Right hindlimb (tissue), 1 donor: ENCODE results near the gene MCM6.
A peak's percentile ranks its signal among the peaks of the same experiment; 100 is the strongest.
"Not testable (repeated sequence)": the region's sequence is repeated elsewhere in the genome, so short reads cannot be mapped to it uniquely, and the experiment has no call there.

ENCODE experiments used
- DNase-seq: peaks from one replicate; pipeline ENCODE4 v3.0.0-alpha.2; 2018

The MCM6 gene

DNA sequence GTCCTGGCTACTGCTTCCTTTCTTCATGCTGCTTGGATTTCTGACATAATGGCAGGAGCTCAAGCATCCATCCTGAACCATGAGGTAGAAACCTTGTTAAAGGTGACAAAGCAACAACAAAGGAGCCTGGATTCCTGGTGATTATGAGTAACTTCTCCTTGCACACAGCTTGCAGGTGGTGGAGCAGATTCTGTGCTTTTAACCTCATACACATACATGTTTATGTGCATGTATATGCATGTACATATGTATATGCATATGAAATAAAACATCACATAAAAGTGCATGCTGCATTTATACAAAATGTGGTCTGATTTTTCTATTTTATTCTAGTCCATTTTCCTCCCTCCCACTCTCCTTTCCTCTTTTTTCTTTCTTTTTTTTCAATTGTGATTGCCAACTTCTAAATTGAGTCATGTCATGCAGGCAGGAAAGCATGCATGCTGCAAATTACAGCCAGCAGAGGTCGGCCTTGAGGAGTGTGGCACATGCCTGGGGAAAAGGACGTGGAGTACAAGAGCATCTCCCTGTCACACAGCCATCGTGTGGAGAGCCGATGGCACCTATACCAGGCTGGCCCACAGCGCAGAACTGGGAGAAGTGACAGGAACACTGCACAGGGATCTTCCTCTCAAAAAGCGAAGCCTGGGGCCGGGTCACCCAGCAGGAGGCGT, 57.2 kb downstream of the MCM6 start:
- no peak for DNase-seq

DNA sequence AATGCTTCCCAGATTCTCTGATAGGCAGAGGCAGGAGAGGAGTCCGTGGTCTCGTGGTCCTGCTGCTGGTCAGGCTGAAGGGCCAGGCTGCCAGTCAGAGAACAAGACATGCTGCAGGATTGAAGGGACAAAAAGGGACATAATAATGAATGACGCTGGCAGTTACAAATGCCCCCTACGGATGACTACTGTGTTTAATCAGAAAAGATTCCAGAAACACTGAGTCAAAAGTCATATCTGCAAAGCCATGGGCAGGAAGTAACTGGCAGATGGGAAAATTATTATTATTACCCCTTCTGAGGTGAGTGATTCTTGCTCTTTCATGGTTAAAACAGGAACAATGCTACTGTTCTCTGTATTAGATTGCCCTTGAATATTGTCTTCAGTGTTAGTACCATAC, 58.3 kb downstream of the MCM6 start:
- no peak for DNase-seq

DNA sequence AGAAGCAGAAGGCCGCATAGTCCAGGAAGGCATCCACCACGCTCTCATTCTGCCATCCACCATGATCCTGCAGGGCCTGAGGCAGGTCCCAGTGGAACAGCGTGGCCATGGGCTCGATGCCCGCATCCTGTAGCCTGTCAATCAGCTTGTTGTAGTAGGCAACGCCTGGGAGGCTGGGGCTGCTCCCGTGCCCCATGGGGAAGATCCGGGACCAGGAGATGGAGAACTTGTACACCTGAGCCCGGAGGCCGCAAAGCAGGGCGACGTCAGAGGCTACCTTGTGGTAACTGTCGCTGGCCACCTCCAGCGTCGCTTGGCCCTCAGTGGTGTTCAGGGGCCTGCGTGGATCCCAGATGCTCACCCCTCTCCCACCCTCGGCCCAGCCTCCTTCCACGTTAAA, 58.8 kb downstream of the MCM6 start:
- no peak for DNase-seq

DNA sequence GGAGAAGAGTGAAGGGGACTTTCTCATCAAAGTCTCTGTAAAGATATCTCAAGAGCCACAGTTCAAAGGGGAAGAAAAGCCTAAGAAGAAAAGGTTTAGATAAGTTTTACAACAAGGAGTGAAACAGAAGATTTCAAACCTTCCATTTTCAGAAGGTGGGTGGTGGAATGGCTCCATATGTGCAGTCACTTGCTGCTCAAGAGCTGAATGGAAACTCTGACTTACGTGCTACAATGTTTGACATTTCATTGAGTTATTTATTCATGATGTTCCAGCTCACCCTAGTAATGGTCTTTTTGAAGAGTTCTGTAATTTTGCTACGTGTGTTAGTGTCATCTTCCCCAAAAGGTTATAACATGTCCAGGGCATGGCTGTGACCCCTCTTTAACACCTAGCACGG, 61.0 kb downstream of the MCM6 start:
- DNase-seq, result no peak

DNA sequence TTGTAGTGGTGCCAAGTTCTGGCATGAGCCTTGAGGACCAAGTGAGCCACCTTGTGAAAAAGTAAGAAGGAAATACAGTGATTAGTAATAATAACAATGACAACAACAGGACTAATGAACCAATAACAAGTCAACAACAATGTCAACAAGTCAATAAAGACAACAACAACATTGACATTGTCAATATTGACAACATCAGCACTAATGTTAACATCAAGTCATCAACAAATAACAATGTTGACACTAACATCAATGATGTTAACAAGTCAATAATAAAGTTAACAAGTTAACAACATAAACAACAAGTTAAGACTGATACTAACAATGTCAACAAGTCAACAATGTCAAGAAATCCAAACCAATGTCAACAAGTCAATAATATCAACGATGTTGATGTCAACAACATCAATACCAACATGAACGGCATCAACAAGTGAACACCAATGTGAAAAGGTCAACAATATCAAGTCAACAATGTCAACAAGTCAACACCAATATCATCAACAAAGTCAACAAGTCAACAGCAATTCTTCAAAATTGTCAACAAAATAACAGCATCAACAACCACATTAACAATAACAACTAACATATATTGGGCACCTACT, 63.2 kb downstream of the MCM6 start:
- no peak for DNase-seq

DNA sequence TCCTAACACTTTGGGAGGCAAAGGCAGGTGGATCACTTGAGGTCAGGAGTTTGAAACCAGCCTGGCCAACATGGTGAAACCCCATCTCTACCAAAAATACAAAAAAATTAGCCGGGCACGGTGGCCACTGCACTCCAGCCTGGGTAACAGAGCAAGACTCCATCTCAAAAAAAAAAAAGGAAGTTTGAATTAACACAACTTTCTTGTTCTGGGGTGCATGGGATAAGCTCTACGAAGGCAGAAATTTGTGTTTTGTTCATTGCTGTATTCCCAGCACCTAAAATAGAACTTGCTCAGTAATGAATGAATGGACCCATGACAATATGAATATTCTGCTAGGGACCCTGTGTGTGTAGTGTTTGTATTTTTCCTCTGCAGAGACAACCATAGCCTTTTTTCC, 68.4 kb downstream of the MCM6 start:
- DNase-seq, result not testable (repeated sequence)

DNA sequence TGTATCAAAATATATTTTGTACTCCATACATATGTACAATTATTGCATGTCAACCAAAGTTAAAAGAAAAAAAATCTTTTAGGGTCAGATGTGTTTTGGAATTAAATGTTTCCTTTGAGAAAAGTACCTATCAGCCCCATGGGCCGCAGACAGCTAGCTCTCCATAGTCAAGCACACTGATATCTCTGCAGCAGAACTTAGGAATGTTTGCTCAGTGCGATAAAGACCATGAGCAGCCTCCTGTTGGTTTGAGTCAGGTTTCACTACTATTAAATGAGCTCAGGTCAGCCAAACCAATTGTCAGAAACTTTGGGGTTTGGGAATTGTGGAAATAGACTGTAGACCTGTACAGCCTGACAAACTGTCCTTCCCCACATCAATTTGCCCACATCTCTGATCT, 73.0 kb downstream of the MCM6 start:
- no peak for DNase-seq

GRCh38 chr2:135802350-135802749, 73.9 kb downstream of the MCM6 start:
- DNase-seq, result no peak

- no peak for DNase-seq
Observed at GRCh38 chr2:135800513-135801460, 75.5 kb downstream of the MCM6 start.

GRCh38 chr2:135799738-135800137, 76.5 kb downstream of the MCM6 start:
- no peak for DNase-seq

DNA sequence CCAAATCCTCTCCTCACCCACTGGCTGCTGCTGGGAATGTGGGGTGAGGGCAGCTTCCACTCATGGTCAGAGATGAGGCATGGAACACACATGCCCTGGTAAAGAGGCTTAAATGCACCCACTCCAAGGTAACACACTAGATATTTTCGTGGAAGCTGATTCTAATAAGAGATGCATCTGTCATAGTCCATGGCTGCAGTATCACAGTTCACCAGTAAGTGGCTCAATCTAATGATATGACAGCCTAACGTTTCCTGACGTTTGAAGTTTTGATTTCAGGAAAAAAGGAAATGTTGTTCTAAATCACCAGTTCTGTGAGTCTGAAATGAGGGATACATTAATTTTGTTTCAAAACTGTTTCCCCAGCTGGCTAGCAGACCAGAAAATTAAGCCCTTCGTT, 77.5 kb downstream of the MCM6 start:
- DNase-seq, result no peak

DNA sequence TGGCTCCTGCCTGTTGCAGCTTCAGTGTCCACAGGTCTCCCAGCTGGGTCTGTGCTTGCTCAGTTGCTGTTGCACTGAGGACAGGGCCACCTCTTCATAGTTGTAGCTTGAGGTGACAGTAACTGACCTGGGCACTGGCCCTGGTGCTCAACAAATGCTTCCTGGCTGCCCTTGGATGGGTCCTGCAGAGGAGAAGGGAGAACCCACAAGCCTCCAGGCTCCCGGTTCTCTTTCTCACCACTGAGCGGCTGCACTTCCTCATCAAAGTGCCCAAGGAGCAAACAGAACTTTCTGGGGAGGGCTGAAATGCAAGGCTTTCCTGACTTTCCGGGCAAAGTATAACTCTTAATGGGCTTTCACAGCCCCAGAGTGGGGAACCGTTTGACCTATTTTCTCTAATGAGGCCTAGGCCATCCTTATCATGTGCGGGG, 78.0 kb downstream of the MCM6 start:
- DNase-seq, result no peak

DNA sequence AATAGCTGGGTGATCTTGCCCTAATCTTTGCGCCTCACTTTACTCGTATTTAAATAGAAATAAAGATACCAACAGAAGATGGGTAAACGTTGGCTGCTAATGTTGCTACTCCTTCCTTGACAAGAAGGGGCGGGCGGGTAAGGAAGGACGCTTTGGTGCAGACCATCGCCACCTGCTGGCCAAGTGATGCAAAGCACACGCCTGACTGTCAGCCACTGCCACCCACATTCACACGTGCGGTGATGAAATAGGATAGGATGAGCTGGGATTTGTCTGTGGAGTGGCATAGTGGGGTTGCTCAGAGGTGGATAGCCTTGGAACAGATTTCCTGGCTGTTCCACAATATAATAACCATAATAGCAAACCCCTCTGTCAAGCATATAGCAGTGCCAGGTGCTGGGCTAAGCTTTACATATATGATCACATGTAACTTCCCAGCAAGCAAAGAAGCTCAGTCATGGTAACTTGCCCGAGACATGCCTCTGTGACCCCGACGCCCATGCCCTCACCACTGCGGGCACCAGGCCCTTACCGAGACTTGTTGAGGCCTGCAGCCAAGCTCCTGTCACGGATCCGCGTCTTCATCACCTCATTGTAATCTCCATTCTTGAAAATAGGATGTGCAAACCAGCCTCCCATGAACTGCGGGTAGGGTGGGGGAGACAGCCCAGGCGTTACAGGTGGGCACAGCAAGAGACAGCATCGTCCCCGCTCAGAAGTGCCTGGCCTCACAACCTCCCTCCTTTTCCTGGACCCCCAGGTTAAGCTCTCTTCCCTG, 78.6 kb downstream of the MCM6 start:
- DNase-seq, result peak; percentile 65

DNA sequence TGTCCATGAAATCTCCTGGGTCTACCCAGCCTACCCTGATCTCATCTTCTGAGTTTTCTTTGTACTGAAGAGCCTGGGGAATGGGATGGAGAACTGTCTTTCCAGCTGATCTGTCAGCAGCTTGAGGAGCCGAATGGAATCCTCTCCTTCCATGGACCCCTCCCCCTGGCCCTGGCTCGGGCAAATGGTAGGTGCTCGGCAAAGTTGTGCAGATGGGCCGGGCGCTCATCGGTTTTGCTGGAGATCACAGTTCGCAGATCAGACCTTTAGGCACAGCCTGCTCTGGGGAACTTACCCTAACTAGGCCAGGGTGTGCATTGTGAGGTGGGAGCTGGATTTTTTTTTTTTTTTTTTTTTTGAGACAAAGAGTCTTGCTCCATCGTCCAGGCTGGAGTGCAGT, 79.6 kb downstream of the MCM6 start:
- no peak for DNase-seq

DNA sequence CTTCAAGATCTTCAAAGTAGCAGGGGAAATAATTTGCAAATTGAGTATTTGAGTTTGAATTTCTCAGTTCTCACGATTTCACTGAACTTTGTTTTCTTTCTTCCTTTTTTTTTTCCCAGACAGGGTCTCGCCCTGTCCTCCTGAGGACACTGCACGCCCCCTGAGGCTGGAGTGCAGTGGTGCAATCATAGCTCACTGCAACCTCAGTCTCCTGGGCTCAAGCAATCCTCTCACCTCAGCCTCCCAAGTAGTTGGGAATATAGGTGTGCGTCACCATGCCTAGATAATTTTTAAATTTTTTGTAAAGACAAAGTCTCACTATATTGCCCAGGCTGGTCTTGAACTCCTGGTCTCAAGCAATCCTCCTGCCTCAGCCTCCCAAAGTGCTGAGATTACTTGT, 80.6 kb downstream of the MCM6 start:
- not testable (repeated sequence) for DNase-seq

GRCh38 chr2:135792401-135793150, 83.7 kb downstream of the MCM6 start:
- DNase-seq, result no peak

GRCh38 chr2:135791418-135792190, 84.6 kb downstream of the MCM6 start:
- DNase-seq, result no peak

GRCh38 chr2:135790423-135790822, 85.8 kb downstream of the MCM6 start:
- DNase-seq, result no peak
